Keratinocyte (primary cell): Measurements from ENCODE around the gene C21orf91. TPM values are rescaled to one million over a fixed set of nuclear protein-coding genes. Genes with fewer than 3 reads are reported as not detected.

Experiments
- DNase-seq: peaks from one replicate; pipeline ENCODE4 v3.0.0-alpha.2; 2011; ENCODE audit warnings: low read depth, missing footprints, low spot score
- FAIRE-seq: peaks from 2 replicates; lab custom pipeline; 2011; peaks lifted over from hg19 to GRCh38; lab: Jason Lieb, UNC
- H2AFZ ChIP-seq: 2 replicates; pipeline ENCODE4 v1.6.0; 2012; ENCODE audit warnings: low read length, control low read depth, inconsistent platforms; ENCODE audit not compliant: control insufficient read depth
- H3K27ac ChIP-seq: 2 replicates; pipeline ENCODE4 v1.5.1; 2011; ENCODE audit warnings: low read length; ENCODE audit not compliant: control insufficient read depth, insufficient read depth
- H3K27me3 ChIP-seq: 3 replicates; pipeline ENCODE4 v1.6.0; 2011; ENCODE audit warnings: low read length; ENCODE audit not compliant: control insufficient read depth, insufficient read depth; ENCODE audit errors: extremely low read depth
- H3K36me3 ChIP-seq, 2 experiments: 2 replicates in 1 of 2; 3 replicates in 1 of 2; pipeline ENCODE4 v1.5.1; 2011; ENCODE audit warnings: low read length in 2 of 2, mild to moderate bottlenecking in 1 of 2; ENCODE audit not compliant: control insufficient read depth in 2 of 2, insufficient read depth in 2 of 2; ENCODE audit errors: extremely low read depth in 1 of 2
- H3K4me1 ChIP-seq: 3 replicates; pipeline ENCODE4 v1.5.1; 2011; ENCODE audit warnings: low read length; ENCODE audit not compliant: control insufficient read depth, insufficient read depth; ENCODE audit errors: extremely low read depth
- H3K4me2 ChIP-seq: 3 replicates; pipeline ENCODE4 v1.6.0; 2011; ENCODE audit warnings: low read depth, low read length; ENCODE audit not compliant: control insufficient read depth, insufficient read depth; ENCODE audit errors: extremely low read depth
- H3K4me3 ChIP-seq, 3 experiments: fragments of 200-600 bp in 1 of 3; sonication (generic) in 1 of 3; 2 replicates in 2 of 3; 3 replicates in 1 of 3; pipeline ENCODE4 v1.5.1; 2011 to 2016; ENCODE audit warnings: low read length in 3 of 3, mild to moderate bottlenecking in 3 of 3, control low read depth in 2 of 3, inconsistent platforms in 1 of 3, low read depth in 1 of 3, mixed read lengths in 1 of 3, mixed run types in 1 of 3, moderate library complexity in 1 of 3; ENCODE audit not compliant: control insufficient read depth in 2 of 3, insufficient read depth in 2 of 3; ENCODE audit errors: extremely low read depth in 1 of 3
- H3K79me2 ChIP-seq: 2 replicates; pipeline ENCODE4 v1.6.0; 2012; ENCODE audit warnings: low read length; ENCODE audit not compliant: control insufficient read depth, insufficient read depth
- H3K9ac ChIP-seq: 3 replicates; pipeline ENCODE4 v1.6.0; 2011; ENCODE audit warnings: low read length; ENCODE audit not compliant: control insufficient read depth, insufficient read depth; ENCODE audit errors: extremely low read depth
- H3K9me1 ChIP-seq: 3 replicates; pipeline ENCODE4 v1.6.0; 2011; ENCODE audit warnings: low read length; ENCODE audit not compliant: control insufficient read depth, insufficient read depth; ENCODE audit errors: extremely low read depth
- H3K9me3 ChIP-seq: 2 replicates; pipeline ENCODE4 v1.5.1; 2012; ENCODE audit warnings: low read depth, low read length; ENCODE audit not compliant: control insufficient read depth
- H4K20me1 ChIP-seq: 3 replicates; pipeline ENCODE4 v1.6.0; 2011; ENCODE audit warnings: low read length; ENCODE audit not compliant: control insufficient read depth, insufficient read depth; ENCODE audit errors: extremely low read depth
- EZH2 ChIP-seq: IDR thresholded peaks from one replicate; pipeline ENCODE4 v1.6.1; 2012; ENCODE audit warnings: inconsistent platforms, mild to moderate bottlenecking, low read length, moderate library complexity
- dilution Hi-C: fragments of 300-500 bp; cut with MboI; formaldehyde crosslinking; loops from one replicate; pipeline ENCODE4 v1.7.0; 2020; ENCODE audit warnings: low sequenced_read_pairs; ENCODE audit not compliant: extremely low pct_ligation_motif_present
- polyA plus RNA-seq, 5 experiments: library from polyadenylated mRNA; depleted of rRNA in 3 of 5; stranded (reverse) in 3 of 5; stranded (forward) in 1 of 5; unstranded in 1 of 5; fragments of >200 nt; gene quantifications; 1 replicate in 1 of 5; 2 replicates in 3 of 5; 3 replicates in 1 of 5; pipeline versions ENCODE4 v1.2.1 to v1.2.3, GENCODE V29; 2011 to 2012; ENCODE audit warnings: missing spikeins in 2 of 5, low read depth in 1 of 5, low replicate concordance in 1 of 5
- TF ChIP-seq, protein P1 (sequence below), 3 experiments: IDR thresholded peaks in 1 of 3; conservative IDR thresholded peaks in 1 of 3; optimal IDR thresholded peaks in 1 of 3; 2 replicates in 2 of 3; 3 replicates in 1 of 3; pipeline versions ENCODE3 to v1.5.1; 2011; ENCODE audit warnings: low read length in 3 of 3, mild to moderate bottlenecking in 3 of 3, moderate library complexity in 2 of 3, control low read depth in 1 of 3, inconsistent platforms in 1 of 3; ENCODE audit not compliant: insufficient read depth in 2 of 3; ENCODE audit errors: extremely low read depth in 1 of 3

The C21orf91 gene
- polyA plus RNA-seq, 1 donor (not counting 4 experiments of a cell fraction or from before 2014, with no cell fraction given), result 28.2 TPM

DNA sequence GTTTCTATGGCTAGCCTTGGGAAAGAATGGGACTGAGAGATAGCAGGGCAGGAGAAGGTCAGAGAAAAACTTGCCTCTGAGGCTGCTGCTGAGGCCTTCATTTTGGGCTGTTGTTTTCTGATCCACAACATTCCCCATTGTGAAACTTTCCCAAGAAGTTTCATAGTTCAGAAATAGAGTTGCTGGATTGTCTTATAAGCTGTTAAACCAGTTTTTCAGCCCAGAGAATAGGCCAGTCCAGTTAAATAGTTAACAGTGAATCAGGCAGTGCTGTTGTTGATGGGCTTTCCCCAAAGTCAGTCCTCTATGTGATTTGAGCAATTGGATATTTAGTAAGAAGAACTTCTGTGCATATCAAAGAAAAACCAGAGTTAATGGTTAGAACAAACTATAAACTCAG lies 77.0 kb downstream of the C21orf91 start:
- dilution Hi-C loops, result no loop called here
- Histone ChIP-seq H3K36me3 (no peaks in the 10 kb centered on the region), H3K27me3 (no peaks in the 10 kb centered on the region), H3K4me2 (peak overlapping the region; percentile 14), H3K27ac (peak overlapping the region; percentile 25), H3K4me1 (peaks cover 5% of the 10 kb centered on the region), H3K4me3 (no peak overlapping the region), H3K9me1 (no peaks in the 10 kb centered on the region), H3K9ac (no peak overlapping the region), H3K79me2 (no peaks in the 10 kb centered on the region), H4K20me1 (no peaks in the 10 kb centered on the region), H3K9me3 (no peaks in the 10 kb centered on the region), H2AFZ (peak overlapping the region; percentile 86)
- DNase-seq (no peak), FAIRE-seq (peak; percentile 26)
- no peak for TF ChIP-seq EZH2
- TF ChIP-seq, protein P1, sequence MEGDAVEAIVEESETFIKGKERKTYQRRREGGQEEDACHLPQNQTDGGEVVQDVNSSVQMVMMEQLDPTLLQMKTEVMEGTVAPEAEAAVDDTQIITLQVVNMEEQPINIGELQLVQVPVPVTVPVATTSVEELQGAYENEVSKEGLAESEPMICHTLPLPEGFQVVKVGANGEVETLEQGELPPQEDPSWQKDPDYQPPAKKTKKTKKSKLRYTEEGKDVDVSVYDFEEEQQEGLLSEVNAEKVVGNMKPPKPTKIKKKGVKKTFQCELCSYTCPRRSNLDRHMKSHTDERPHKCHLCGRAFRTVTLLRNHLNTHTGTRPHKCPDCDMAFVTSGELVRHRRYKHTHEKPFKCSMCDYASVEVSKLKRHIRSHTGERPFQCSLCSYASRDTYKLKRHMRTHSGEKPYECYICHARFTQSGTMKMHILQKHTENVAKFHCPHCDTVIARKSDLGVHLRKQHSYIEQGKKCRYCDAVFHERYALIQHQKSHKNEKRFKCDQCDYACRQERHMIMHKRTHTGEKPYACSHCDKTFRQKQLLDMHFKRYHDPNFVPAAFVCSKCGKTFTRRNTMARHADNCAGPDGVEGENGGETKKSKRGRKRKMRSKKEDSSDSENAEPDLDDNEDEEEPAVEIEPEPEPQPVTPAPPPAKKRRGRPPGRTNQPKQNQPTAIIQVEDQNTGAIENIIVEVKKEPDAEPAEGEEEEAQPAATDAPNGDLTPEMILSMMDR (optimal IDR thresholded peaks at IDR 0.05 in 1 of 3, IDR thresholded peaks at IDR 0.05 in 1 of 3, conservative IDR thresholded peaks at IDR 0.05 in 1 of 3; ENCODE audit: extremely low read depth in 1 of 3, insufficient read depth in 2 of 3, low read length in 3 of 3), result no peak

Other genes with a start within 250 kb of the C21orf91 start
- 29.9 to 51.2 TPM (median 39.2 TPM) in 3 replicates for gene BTG3, start 206.5 kb downstream of the C21orf91 start, polyA plus RNA-seq